ENCODE results near the gene TNP1.

The TNP1 gene

DNA sequence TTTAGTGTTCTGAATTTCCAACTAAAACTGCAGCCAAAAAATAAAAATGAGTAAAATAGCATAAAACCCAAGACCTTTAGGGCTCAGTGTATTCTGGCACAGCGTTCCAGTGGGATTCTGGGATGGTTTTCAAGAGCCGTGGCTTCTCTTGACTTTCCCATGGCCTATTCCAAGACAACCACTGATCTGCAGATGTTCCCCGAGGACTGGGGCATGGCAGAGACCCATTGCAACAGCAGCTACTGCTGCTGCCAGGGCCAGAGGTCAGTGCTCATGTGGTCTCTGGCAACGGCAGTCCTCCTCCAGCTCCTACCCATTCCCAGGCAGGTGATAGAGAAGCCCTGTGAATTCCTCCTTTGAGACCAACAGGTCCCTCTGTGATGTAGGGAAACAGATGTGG, 26.8 kb downstream of the TNP1 start:
- DNase-seq: no peak

DNA sequence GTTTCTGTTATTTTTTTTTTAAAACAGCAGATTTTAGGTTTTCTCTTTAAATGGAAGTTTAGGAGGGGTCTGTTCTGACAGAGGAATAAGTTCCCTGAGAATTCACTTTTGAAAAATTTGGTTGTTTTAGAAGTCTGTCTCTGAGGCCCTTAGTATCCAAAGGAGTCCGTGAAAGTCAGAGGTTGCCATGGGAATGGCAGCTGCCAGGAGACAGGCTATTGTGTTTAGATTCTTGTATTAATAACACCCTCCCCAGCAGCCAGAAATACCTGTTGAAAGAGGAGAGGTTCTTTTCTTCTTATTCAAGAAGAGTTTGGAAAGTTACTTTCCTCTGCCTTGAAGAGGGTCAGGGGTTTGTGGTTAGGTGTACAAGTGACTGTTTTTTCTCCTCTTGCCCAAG, 29.5 kb downstream of the TNP1 start:
- DNase-seq: no peak

DNA sequence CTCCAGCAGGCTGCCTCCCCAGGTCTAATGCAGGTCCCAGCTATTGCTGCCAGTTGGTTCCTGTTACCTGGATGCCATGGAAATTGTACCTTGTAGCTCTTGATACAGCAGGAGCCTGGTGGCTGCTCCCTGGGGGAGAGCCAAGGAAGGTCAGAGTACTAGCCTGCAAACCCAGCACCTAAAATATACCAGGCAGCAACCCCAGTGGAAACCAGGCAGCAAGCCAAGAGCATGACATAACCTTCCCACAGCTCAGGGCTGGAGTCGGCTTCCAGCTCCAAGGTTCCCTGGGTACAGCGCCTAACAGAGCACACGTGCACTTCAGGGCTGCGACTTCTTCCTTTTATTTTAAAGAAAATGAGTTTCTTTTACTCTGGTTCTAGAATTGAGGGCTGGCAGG, 30.3 kb downstream of the TNP1 start:
- no peak for DNase-seq

DNA sequence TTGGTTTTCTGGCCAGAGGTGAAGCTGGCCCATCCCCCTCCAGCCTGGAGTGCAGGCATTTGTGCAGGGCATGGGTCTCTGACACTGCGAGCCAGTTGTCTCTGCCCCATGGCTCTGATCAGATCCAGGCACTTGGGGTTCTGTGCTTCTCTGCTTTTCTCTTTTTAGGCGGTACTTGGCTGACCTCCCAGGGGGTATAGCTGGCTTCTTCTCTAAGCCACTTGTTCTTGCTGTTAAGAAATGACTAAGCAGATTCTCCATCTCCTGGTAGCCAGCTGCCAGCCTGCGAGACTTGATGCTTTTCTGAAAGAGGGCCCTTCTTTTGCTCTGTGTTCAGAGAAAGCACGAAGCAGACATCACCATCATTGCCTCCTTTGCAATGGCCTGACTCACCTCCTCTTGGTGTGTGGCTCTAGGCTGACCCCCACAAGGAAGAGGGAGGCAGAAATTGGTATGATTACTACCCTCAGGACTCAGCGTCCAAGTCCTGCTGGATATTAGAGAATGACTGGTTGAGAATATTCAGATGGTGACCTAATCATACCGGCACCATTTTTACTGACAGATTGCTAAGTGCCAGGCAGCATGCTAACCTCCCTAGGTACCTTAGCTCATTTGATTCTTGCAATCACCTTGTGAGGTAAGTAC, 32.7 kb downstream of the TNP1 start:
- no peak for DNase-seq

DNA sequence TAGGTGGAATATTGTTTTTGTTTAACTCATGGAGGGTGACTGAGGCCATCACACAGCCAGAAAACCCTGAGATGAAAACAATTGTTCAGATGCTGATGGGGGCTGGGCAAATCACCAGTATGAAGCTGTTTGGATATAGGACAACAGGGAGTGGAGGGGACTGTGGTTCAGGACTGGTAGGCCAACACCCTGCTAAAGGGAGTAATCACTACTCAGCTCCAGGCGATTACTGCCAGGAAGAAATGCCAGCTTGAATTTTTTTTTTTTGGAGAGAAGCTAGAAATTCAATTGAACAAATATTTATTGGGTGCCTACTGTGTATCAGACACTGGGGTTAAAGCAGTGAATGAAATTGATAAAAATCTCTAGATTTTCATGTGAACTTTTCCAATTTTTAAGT, 37.4 kb downstream of the TNP1 start:
- DNase-seq: no peak

DNA sequence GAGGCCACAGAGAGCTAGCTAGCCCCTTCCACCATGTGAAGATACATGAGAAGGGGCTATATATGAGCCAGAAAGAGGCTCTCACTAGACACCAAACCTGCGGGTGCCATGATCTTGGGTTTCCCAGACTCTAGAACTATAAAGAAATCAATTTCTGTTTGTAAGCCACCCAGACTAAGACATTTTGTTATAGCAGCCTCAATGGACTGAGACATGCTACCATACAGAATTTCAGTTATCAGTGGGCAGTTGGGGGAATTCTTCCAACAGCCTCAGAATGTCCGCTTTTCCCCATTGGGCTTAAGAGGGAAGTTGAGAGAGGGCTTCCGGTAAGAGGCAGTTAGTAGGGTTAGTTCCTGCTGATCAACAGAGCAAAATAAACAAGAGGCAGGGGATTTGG, 39.2 kb downstream of the TNP1 start:
- no peak for DNase-seq

DNA sequence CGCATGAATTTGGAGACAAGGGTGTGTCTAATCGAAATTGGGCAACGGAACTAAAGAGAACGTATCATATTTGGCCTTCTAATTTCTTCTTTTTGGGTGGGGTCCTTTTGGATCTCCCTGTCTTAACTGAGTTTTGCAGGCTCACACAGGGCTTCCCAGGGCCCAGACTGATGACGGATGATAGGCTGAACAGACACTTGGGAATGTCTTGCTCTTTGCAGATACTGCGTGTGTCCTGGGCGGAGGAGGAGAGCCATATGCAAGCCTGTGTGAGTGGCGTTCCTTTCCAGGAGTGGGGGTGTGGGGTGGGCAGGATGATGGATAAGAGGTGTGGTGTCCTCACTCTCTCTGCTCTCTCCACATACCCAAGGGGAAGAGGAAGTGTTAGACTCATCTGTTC, 40.1 kb downstream of the TNP1 start:
- no peak for DNase-seq

DNA sequence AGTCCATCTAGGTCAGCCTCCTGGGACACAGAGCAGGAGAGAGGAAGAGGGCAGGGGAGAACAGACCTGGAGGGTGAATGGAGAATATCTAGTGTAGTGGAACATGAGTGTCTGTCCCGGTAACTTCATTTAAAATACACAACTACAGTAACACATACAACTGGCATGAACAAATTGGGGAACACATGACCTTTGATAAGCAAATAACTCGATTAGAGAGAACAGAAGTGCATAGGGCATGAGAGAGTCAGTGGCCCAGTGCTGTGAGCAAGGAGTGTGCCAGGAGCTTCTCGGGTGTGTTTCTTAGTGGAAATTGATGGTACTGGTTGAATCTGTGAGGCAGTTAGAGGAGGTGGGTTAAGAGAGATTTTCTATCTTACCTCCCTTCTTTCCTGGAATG, 40.8 kb downstream of the TNP1 start:
- DNase-seq: no peak

DNA sequence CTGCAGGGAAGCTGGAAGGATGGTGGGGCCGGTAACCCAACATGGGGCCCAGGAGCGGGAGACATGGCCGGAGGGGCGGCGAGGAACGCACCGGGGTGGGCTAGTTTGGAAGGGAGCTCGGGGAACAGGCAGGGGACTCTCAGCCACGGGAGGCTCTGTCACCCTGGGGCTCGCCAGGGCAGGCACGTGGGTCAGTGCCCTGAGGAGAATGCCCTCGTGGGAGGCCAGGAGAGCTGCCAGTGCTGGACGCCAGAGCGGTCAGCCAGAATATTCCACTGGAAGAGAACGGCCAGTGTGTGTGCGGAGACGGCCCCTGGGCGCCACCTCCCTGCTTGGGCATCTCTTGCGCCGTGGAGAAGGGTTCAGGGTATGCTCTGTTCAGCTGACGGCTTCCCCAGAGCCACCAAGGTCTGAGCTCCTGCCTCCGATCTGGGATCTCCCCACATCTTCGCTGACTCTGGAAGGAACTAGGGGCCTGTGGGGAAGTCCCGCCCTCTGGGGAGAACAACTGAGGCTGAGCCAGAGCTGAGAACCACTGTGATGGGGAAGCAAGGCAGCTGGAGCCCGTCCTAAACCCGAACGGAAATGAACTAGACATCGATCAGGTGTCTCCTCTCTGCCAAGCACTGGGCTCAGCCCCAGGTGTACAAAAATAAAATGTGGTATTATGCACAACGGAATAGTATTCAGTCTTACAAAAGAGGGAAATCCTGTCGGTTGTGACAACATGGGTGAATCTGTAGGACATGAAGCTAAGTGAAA, 49.3 kb downstream of the TNP1 start:
- DNase-seq: no peak

Data from NCI-H1417 treated with DMSO at 0.1 percent for 48 hours (cell line).